ENCODE results near the gene NSUN7.

DNA sequence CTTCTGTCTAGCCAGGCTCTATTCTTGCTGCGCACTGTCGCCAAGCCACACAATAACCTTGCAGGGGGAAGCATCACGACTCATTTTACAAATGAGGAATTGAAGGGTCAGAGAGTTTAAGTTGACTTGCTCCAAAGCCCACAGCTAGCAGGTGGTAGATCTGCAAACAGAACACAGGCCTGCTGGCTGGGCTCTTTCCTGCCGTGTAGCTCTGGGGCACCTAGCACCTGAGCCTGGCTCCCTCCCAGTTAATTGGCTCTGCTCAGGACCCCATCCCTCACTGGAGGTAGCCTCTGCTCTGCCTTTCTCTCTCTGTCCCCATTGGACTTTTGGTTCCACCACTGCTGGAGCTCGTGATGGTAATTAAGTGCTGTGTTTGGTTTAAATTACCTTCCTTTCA is 98.5 kb downstream of the NSUN7 start:
- TF ChIP-seq CTCF (conservative IDR thresholded peaks at IDR 0.05; ENCODE audit: low read depth, low read length) (no peak), EZH2 (IDR thresholded peaks at IDR 0.05; ENCODE audit: borderline replicate concordance, low read depth, low read length, poor library complexity, severe bottlenecking) (no peak)
